Stimulated activated naive CD8-positive, alpha-beta T cell treated with anti-CD3 and anti-CD28 coated beads, Interleukin-15, Interleukin-2, amounts not matched to agents 100 U/mL and 50 U/mL, for 24 hours (primary cell): ENCODE data around the gene SLC35G6.

Source experiments
- ATAC-seq: fragments of 150-1000 bp; cut with Tn5 transposase; one replicate; pipeline ENCODE4 v1.10.0; 2021
- DNase-seq: peaks from one replicate; pipeline ENCODE4 v3.0.0; 2021

The SLC35G6 gene

GRCh38 chr17:7502987-7503386, 21.7 kb downstream of the SLC35G6 start:
- ATAC-seq, result no peak
- DNase-seq, result no peak

GRCh38 chr17:7503521-7503920, 22.3 kb downstream of the SLC35G6 start:
- ATAC-seq, result no peak

GRCh38 chr17:7508145-7508544, 26.9 kb downstream of the SLC35G6 start:
- no peak for DNase-seq
- no peak for ATAC-seq

More at GRCh38 chr17:7503521-7503920, 22.3 kb downstream of the SLC35G6 start:
- no peak for DNase-seq

GRCh38 chr17:7508846-7509245, 27.6 kb downstream of the SLC35G6 start:
- no peak for DNase-seq
- ATAC-seq, result no peak

DNA sequence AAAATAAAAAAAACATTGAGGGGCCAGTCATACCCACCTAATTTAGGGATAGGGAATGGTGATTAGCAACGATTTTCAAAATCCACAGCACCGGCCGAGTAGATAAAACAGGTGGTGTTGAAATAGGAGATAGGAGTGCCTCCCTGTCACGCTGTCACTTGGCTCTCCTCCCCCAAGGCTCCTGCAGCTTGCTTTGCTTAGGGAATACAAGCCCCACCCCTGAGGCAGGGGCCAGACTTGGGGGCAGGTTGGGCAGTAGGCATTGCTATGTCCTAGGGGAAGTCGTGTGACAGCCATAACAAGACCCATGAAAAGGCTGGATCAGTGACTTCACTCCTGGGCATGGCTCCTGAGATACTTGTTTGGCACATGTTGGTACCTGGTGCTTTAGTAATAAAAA, 28.7 kb downstream of the SLC35G6 start:
- ATAC-seq (no peak), DNase-seq (no peak)

DNA sequence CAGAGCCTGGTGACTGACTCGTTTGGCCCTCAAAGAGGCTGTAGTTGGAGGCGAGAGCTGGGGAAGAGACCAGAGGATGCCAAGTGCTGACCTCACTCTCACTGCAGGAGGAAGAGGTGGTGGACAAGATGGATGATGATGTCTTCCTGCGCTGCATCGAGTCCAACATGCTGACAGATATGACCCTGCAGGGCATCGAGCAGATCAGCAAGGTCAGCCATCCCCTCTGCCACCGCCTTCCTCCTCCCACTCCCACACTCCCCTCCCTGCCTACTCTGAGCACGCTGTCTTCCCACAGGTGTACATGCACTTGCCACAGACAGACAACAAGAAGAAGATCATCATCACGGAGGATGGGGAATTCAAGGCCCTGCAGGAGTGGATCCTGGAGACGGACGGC, 29.9 kb downstream of the SLC35G6 start:
- no peak for ATAC-seq
- no peak for DNase-seq

- ATAC-seq, result no peak
- no peak for DNase-seq
Measured at GRCh38 chr17:7512105-7512504, 30.9 kb downstream of the SLC35G6 start.

- DNase-seq (no peak), ATAC-seq (no peak)
Measured at GRCh38 chr17:7512824-7513540, 31.7 kb downstream of the SLC35G6 start.

DNA sequence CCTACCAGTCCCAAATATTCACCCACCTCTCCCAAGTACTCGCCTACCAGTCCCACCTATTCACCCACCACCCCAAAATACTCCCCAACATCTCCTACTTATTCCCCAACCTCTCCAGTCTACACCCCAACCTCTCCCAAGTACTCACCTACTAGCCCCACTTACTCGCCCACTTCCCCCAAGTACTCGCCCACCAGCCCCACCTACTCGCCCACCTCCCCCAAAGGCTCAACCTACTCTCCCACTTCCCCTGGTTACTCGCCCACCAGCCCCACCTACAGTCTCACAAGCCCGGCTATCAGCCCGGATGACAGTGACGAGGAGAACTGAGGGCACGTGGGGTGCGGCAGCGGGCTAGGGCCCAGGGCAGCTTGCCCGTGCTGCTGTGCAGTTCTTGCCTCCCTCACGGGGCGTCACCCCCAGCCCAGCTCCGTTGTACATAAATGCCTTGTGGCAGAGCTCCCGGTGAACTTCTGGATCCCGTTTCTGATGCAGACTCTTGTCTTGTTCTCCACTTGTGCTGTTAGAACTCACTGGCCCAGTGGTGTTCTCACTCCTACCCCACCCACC, 32.7 kb downstream of the SLC35G6 start:
- DNase-seq, result no peak
- ATAC-seq, result no peak

GRCh38 chr17:7515911-7516610, 34.8 kb downstream of the SLC35G6 start:
- ATAC-seq (no peak), DNase-seq (no peak)

- peak; percentile 57 for ATAC-seq
- peak; percentile 66 for DNase-seq
Measured at GRCh38 chr17:7523033-7523432, 41.8 kb downstream of the SLC35G6 start.

DNA sequence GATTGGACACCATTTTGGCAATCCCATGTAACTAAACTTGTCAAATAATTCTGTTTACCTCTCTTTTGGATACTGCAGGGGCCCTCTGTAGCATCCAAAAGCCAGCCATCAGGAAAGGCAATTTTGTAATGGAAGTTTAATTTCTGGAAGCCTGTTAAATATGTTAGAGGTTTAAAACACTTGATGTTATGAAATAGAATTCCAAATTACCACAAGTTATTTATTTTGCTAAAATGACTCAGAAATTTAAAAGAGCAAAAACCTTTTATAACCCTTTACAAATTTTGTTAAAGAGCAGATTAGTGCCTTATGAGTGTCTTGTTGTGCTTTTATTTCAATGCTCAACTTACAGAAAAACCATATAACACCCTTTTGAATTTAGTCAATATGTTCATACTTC, 47.6 kb downstream of the SLC35G6 start:
- DNase-seq (no peak), ATAC-seq (no peak)

DNA sequence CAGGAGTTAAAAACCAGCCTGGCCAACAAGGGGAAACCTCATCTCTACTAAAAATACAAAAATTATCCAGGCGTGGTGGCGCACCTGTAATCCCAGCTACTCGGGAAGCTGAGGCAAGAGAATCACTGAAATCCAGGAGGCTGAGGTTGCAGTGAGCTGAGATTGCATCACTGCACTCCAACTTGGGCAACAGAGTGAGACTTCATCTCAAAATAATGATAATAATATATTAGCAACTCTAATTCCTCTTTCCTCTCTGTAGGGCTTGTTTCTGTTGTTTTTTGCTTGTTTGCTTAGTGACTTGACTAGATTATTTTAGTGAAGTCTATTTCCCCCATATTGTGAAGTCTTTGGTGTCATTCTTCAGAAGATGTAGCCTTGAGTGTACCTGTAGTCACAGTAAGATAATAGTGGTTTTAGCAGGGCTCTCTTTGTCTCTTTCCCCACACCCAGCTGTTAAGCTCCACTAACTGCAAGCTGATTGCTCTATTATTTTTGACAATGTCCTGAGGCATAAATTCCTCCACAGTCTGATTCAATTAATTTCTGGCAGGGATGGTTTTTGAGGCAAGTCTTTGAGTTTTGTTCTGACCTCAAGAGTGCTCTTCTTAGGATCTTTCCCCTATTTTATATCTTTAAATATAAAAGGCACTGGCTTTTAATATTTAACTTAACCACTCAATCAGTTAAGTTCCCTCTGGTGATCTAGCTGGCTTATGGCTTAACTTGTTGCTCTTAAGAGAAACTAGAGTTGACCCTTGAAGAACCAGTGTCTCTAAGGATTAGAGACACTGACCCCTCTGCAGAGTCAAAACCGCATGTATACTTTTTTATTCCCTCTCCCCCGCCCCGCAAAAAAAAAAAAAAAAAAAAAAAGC, 49.0 kb downstream of the SLC35G6 start:
- DNase-seq, result no peak
- ATAC-seq, result no peak
